K562 (cell line): ENCODE measurements around the gene WDR70. TPM values are rescaled to one million over a fixed set of nuclear protein-coding genes. Genes with fewer than 3 reads are reported as not detected.
A peak's percentile ranks its signal among the peaks of the same experiment; 100 is the strongest.

ENCODE experiments used
- COPS2 ChIP-seq: fragments of 450-650 bp; conservative IDR thresholded peaks from 2 replicates; pipeline ENCODE4 v1.6.1; 2016; ENCODE audit warnings: mild to moderate bottlenecking, moderate library complexity
- DMBX1 ChIP-seq: fragments of 250-450 bp; sonication (Bioruptor Pico); IDR thresholded peaks from 2 replicates; pipeline ENCODE4 v1.8.0; 2022; ENCODE audit warnings: inconsistent platforms, mild to moderate bottlenecking, moderate library complexity, borderline replicate concordance
- ESRRA ChIP-seq: fragments of 450-650 bp; IDR thresholded peaks from 2 replicates; pipeline ENCODE4 v1.6.1; 2014; ENCODE audit warnings: low read depth, mild to moderate bottlenecking, moderate library complexity, borderline replicate concordance
- KAT2B ChIP-seq: IDR thresholded peaks from one replicate; pipeline ENCODE4 v1.6.1; 2012; ENCODE audit warnings: low read depth, mild to moderate bottlenecking, control low read depth, inconsistent platforms, low read length, moderate library complexity
- MCM3 ChIP-seq: fragments of 450-650 bp; IDR thresholded peaks from 2 replicates; pipeline ENCODE4 v1.6.1; 2016
- NCOA1 ChIP-seq: fragments of 450-650 bp; IDR thresholded peaks from 2 replicates; pipeline ENCODE4 v1.6.1; 2016; ENCODE audit warnings: low read depth
- NFATC3 ChIP-seq: fragments of 450-650 bp; IDR thresholded peaks from 2 replicates; pipeline ENCODE4 v1.6.1; 2017; ENCODE audit warnings: mild to moderate bottlenecking
- RBFOX2 ChIP-seq: fragments of 200-400 bp; formaldehyde crosslinking; IDR thresholded peaks from 2 replicates; pipeline ENCODE4 v1.6.1; 2017; ENCODE audit warnings: low read depth, mild to moderate bottlenecking, low read length, moderate library complexity
- SIN3A ChIP-seq, 2 experiments: fragments of 150-350 bp in 1 of 2; IDR thresholded peaks; 2 replicates each; pipeline ENCODE4 v1.6.1; 2011 to 2016; ENCODE audit warnings: borderline replicate concordance in 2 of 2, low read depth in 2 of 2, low read length in 2 of 2, mild to moderate bottlenecking in 2 of 2, moderate library complexity in 2 of 2; ENCODE audit not compliant: control insufficient read depth in 1 of 2
- TCF7L2 ChIP-seq: fragments of 150-350 bp; IDR thresholded peaks from 2 replicates; pipeline ENCODE4 v1.6.1; 2016; ENCODE audit warnings: low read depth, mild to moderate bottlenecking, low read length, moderate library complexity
- TRIM24 ChIP-seq, 2 experiments: fragments of 450-650 bp; IDR thresholded peaks; 2 replicates each; pipeline ENCODE4 v1.6.1; 2016
- ZFP36 ChIP-seq: fragments of 150-350 bp; IDR thresholded peaks from 2 replicates; pipeline ENCODE4 v1.6.1; 2018; ENCODE audit warnings: low read length, low read depth; ENCODE audit not compliant: partially characterized antibody
- ZNF311 ChIP-seq: fragments of 250-450 bp; sonication (Bioruptor Pico); IDR thresholded peaks from 2 replicates; pipeline ENCODE4 v1.4.0; 2020; ENCODE audit warnings: mild to moderate bottlenecking, moderate library complexity
- ZNF584 ChIP-seq: fragments of 200-800 bp; sonication (Bioruptor generic); IDR thresholded peaks from 2 replicates; pipeline ENCODE4 v1.6.1; 2016; ENCODE audit warnings: low read depth, mild to moderate bottlenecking, missing genetic modification characterization, missing compliant biosample characterization
- ZNF785 ChIP-seq: fragments of 250-450 bp; sonication (Bioruptor Pico); IDR thresholded peaks from 2 replicates; pipeline ENCODE4 v1.4.0; 2020; ENCODE audit warnings: mild to moderate bottlenecking
- polyA plus RNA-seq, 8 experiments: library from polyadenylated mRNA; depleted of rRNA in 4 of 8; stranded (reverse) in 5 of 8; unstranded in 3 of 8; fragments of >200 nt; fragmentation: Nextera tagmentation in 2 of 8; fragmentation: Illumina TruSeq in 1 of 8; extraction: Ambion mirVana in 2 of 8; extraction: Trizol in 1 of 8; gene quantifications; 2 replicates each; pipeline versions ENCODE4 v1.2.1 to v1.2.3, GENCODE V29; 2011 to 2014; ENCODE audit warnings: inconsistent platforms in 1 of 8, missing spikeins in 1 of 8
- total RNA-seq, 7 experiments: library from RNA; depleted of rRNA in 6 of 7; stranded (reverse); fragments of >200 nt in 6 of 7; fragmentation: Illumina TruSeq in 2 of 7; extraction: Trizol in 2 of 7; gene quantifications; 2 replicates each; pipeline versions ENCODE4 v1.2.1 to v1.2.3, GENCODE V29; 2011 to 2021; ENCODE audit warnings: low replicate concordance in 1 of 7
- TF ChIP-seq, protein P1 (sequence below): fragments of 250-450 bp; sonication (Bioruptor Pico); IDR thresholded peaks from 2 replicates; pipeline ENCODE4 v1.8.0; 2021; ENCODE audit warnings: mild to moderate bottlenecking, moderate library complexity
- TF ChIP-seq, protein P2 (sequence below): fragments of 450-650 bp; IDR thresholded peaks from 2 replicates; pipeline ENCODE4 v1.6.1; 2016; ENCODE audit warnings: antibody characterized with exemption
- TF ChIP-seq, protein P3 (sequence below): fragments of 250-450 bp; sonication (Bioruptor Pico); IDR thresholded peaks from 2 replicates; pipeline ENCODE4 v1.8.0; 2022; ENCODE audit warnings: moderate library complexity, mild to moderate bottlenecking, inconsistent platforms
- TF ChIP-seq, protein P4 (sequence below): fragments of 250-450 bp; sonication (Bioruptor Pico); IDR thresholded peaks from 2 replicates; pipeline ENCODE4 v1.8.0; 2021; ENCODE audit warnings: borderline replicate concordance, mild to moderate bottlenecking, moderate library complexity; ENCODE audit not compliant: poor library complexity, severe bottlenecking
- TF ChIP-seq, protein P5 (sequence below): sonication (generic); IDR thresholded peaks from 2 replicates; pipeline ENCODE4 v1.6.1; 2016

The WDR70 gene
- total and polyA plus RNA-seq, 9 of the 15 experiments (the other 6 are each of a cell fraction or from before 2014, with no cell fraction given): 16.8 to 46.6 (median 38.8) TPM

DNA sequence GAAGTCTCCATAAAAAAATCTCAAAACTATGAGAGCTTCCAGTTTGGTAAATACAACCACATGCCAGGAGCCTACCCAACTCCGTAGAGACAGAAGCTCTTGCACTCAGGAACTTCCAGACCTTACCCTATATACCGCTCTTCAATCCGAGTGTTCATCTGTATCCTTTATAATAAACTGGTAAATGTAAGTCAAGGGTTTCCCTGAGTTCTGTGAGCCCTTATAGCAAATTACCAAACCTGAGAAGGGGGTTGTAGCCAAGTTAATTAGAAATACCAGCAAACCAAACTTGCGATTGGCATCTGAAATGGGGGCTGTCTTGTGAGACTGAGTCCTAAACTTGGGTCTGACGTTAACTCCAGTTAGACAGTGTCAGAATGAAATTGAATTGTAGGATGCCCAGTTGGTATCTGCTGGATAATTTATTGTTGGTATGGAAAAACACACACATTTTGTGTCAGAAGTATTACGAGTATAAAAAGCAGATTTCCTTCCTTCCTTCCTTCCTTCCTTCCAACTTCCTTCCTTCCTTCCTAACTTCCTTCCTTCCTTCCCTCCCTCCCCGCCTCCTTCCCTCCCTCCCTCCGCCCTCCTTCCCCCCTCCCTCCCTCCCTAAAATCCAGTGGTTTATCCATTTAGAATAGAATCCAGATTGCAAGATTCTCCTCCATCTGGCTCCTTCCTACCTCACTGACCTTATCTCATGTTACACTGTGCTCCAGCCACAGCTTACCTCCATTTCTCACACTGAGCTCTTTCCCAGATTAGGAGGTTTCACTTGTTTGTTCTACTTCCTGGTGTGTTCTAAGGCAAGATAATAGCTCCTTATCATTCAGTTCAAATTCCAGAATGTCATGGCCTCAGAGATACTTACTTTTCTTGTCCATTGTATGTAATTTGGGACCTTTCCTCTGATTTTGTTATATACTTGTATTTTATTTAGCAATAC is 196.7 kb downstream of the WDR70 start (continued):
- TF ChIP-seq, protein P1, sequence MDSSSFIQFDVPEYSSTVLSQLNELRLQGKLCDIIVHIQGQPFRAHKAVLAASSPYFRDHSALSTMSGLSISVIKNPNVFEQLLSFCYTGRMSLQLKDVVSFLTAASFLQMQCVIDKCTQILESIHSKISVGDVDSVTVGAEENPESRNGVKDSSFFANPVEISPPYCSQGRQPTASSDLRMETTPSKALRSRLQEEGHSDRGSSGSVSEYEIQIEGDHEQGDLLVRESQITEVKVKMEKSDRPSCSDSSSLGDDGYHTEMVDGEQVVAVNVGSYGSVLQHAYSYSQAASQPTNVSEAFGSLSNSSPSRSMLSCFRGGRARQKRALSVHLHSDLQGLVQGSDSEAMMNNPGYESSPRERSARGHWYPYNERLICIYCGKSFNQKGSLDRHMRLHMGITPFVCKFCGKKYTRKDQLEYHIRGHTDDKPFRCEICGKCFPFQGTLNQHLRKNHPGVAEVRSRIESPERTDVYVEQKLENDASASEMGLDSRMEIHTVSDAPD (CRISPR knock-in tag): no peak
- TF ChIP-seq NCOA1 (peak; percentile 71; the same call in 1 of the 2 replicates), ZNF785 (no peak), COPS2 (no peak), ZFP36 (no peak), TCF7L2 (no peak), RBFOX2 (no peak), SIN3A (IDR thresholded peaks at IDR 0.05; ENCODE audit: borderline replicate concordance in 2 of 2, control insufficient read depth in 1 of 2, low read depth in 2 of 2, low read length in 2 of 2) (no peak), ZNF584 (CRISPR knock-in tag) (0 out of 2 replicates have a peak, but pooled peaks have one; percentile 46), TRIM24 (IDR thresholded peaks at IDR 0.05) (peak; percentile 98), DMBX1 (CRISPR knock-in tag) (peak; percentile 80), KAT2B (no peak), MCM3 (no peak), NFATC3 (peak; percentile 81; the same call in 1 of the 2 replicates), ESRRA (peak; percentile 18; the same call in 1 of the 2 replicates), ZNF311 (CRISPR knock-in tag) (peak; percentile 78; the same call in 1 of the 2 replicates)
- TF ChIP-seq, protein P2, sequence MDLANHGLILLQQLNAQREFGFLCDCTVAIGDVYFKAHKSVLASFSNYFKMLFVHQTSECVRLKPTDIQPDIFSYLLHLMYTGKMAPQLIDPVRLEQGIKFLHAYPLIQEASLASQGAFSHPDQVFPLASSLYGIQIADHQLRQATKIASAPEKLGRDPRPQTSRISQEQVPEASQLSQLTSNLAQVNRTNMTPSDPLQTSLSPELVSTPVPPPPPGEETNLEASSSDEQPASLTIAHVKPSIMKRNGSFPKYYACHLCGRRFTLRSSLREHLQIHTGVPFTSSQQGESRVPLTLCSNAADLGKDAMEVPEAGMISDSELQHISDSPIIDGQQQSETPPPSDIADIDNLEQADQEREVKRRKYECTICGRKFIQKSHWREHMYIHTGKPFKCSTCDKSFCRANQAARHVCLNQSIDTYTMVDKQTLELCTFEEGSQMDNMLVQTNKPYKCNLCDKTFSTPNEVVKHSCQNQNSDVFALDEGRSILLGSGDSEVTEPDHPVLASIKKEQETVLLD: peak; percentile 79
- TF ChIP-seq, protein P3, sequence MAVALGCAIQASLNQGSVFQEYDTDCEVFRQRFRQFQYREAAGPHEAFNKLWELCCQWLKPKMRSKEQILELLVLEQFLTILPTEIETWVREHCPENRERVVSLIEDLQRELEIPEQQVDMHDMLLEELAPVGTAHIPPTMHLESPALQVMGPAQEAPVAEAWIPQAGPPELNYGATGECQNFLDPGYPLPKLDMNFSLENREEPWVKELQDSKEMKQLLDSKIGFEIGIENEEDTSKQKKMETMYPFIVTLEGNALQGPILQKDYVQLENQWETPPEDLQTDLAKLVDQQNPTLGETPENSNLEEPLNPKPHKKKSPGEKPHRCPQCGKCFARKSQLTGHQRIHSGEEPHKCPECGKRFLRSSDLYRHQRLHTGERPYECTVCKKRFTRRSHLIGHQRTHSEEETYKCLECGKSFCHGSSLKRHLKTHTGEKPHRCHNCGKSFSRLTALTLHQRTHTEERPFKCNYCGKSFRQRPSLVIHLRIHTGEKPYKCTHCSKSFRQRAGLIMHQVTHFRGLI (CRISPR knock-in tag): peak; percentile 21; the same call in 1 of the 2 replicates
- TF ChIP-seq, protein P4, sequence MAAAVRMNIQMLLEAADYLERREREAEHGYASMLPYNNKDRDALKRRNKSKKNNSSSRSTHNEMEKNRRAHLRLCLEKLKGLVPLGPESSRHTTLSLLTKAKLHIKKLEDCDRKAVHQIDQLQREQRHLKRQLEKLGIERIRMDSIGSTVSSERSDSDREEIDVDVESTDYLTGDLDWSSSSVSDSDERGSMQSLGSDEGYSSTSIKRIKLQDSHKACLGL (CRISPR knock-in tag): no peak
- TF ChIP-seq, protein P5, sequence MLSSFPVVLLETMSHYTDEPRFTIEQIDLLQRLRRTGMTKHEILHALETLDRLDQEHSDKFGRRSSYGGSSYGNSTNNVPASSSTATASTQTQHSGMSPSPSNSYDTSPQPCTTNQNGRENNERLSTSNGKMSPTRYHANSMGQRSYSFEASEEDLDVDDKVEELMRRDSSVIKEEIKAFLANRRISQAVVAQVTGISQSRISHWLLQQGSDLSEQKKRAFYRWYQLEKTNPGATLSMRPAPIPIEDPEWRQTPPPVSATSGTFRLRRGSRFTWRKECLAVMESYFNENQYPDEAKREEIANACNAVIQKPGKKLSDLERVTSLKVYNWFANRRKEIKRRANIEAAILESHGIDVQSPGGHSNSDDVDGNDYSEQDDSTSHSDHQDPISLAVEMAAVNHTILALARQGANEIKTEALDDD: no peak
